Endothelial cell of umbilical vein (primary cell): Measurements from ENCODE around the gene SMARCAL1.

Experiments
- CTCF ChIP-seq, 2 donors: IDR thresholded peaks; 1 replicate in 1 of 2; 2 replicates in 1 of 2; pipeline ENCODE4 v1.5.1; 2011; ENCODE audit warnings: low read length in 2 of 2, mild to moderate bottlenecking in 2 of 2, moderate library complexity in 2 of 2, control low read depth in 1 of 2, inconsistent platforms in 1 of 2, low read depth in 1 of 2; ENCODE audit not compliant: insufficient read depth in 1 of 2; ENCODE audit errors: extremely low read depth in 1 of 2
- EZH2 ChIP-seq: IDR thresholded peaks from 2 replicates; pipeline ENCODE4 v1.6.1; 2012; ENCODE audit warnings: borderline replicate concordance, low read depth, mild to moderate bottlenecking, moderate library complexity, low read length, inconsistent platforms; ENCODE audit not compliant: severe bottlenecking
- FOS ChIP-seq: IDR thresholded peaks from 2 replicates; pipeline ENCODE4 v1.6.1; 2011; ENCODE audit warnings: mild to moderate bottlenecking, low read length, moderate library complexity, borderline replicate concordance; ENCODE audit not compliant: insufficient read depth
- MYC ChIP-seq: IDR thresholded peaks from one replicate; pipeline ENCODE4 v1.6.1; 2011; ENCODE audit warnings: mild to moderate bottlenecking, low read depth, low read length
- POLR2A ChIP-seq: IDR thresholded peaks from 2 replicates; pipeline ENCODE4 v1.6.1; 2012; ENCODE audit warnings: low read depth, mild to moderate bottlenecking, control low read depth, low read length
- POLR2AphosphoS5 ChIP-seq: IDR thresholded peaks from 2 replicates; pipeline ENCODE4 v1.6.1; 2012; ENCODE audit warnings: low read depth, mild to moderate bottlenecking, control low read depth, low read length, moderate library complexity; ENCODE audit not compliant: insufficient read depth

DNA sequence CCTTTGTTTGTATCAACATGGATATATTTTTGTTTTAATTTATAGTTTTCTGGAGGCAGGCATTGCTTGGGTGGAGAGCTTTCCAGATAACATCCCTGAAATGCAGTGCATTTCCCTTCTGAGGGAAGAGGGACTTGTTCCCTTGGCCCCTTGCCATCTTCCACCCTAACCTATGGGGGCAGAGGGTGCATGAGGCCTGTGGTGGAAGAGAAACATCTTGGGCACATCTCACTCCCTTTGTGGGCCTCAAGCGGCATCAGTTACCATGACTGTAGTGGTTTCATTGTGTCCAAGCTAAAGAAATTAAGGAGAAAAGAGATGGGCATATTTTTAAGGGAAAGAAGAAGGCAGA is 81.0 kb downstream of the SMARCAL1 start:
- no peak for TF ChIP-seq CTCF (IDR thresholded peaks at IDR 0.05; ENCODE audit: extremely low read depth in 1 of 2, insufficient read depth in 1 of 2, low read depth in 1 of 2, low read length in 2 of 2)
- TF ChIP-seq POLR2A: no peak
- TF ChIP-seq POLR2AphosphoS5: no peak
- no peak for TF ChIP-seq EZH2
- no peak for TF ChIP-seq MYC
- no peak for TF ChIP-seq FOS
